DMS79 (cell line): ENCODE results near the gene NOS1AP.

ENCODE experiments used
- DNase-seq: peaks from one replicate; lab custom pipeline; 2025; lab: John Stamatoyannopoulos, UW

NOS1AP gene

DNA sequence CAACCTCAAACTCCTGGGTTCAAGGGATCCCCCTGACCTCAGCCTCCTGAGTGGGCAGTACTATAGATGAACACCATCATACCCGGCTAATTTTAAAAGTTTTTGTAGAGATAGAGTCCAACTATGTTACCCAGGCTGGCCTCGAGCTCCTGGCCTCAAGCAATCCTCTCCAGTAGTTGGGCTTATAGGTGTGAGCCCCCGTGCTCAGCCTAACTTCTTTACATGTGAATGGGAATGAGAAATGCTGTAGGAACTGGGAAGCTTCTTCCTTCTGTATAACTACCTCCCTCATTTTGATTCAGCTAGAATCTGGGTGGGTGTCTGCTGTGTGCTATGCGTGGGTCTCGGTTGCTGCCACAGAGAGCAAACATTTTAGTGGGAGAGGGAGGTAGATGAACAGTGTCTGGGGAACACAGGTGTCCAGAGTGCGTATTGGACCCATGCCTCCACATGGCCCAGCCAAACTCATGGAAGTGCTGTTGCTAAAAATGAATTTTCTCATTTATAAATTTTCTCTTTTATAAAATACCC is 150.6 kb downstream of the NOS1AP start:
- no peak for DNase-seq

DNA sequence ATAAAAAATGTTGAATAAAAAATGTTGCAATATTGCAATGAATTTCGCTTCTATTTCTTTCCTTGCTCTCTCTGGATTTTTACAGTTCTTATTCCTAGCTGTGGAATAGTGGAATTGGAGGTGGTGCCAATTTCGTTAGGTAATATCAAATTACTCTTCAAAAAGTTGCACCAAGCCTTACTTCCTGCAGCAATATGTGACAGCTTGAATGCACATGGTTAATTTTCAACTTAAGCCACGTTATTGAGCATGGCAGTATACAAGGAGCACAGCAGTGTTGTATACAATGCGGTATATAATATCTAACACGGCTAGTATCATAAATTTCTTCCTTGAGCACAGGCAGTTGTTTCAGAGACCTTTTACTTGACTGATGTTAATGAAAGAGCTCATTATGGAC is 152.5 kb downstream of the NOS1AP start:
- DNase-seq: no peak

DNA sequence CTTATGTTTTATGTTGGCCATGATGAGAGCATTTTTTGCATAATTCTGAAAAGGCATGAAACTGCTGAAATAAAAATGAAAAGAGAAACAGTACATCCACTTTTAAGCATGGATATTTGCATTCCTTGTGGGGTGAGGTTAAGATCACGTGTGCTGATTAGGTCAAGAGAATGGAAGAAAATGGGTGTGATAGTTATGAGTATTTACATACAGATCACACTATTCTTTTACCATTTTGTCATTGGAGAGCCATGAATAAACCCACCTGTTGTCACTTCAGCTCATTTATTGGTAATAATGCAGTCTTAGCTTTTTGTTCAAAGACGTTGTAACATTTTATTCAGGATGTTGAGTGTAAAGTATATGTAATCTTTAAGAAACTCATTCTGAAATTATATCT is 153.2 kb downstream of the NOS1AP start:
- DNase-seq: no peak

- no peak for DNase-seq
Observed at GRCh38 chr1:162223488-162223887, 154.0 kb downstream of the NOS1AP start.

GRCh38 chr1:162224267-162224666 is 154.8 kb downstream of the NOS1AP start:
- no peak for DNase-seq

DNA sequence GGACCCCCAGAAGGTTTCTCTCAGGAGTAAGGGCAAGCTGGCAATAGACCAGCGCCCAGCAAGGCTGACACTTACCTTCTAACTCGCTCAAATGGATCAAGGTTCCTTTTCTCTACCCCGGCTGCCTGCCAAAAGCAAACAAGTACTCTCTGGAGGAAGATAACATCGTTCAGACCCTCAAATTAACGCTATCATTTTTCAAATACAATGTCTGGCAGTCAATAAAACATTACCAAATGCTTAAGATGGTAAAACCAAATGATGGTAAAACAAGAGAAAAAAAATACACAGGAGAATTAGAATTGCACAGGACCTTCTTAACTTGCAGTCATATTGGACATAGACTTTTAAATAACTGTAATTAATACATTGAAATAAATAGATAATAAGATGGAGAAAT is 159.1 kb downstream of the NOS1AP start:
- DNase-seq: peak; percentile 42

- no peak for DNase-seq
Observed at GRCh38 chr1:162229549-162229948, 160.1 kb downstream of the NOS1AP start.

DNA sequence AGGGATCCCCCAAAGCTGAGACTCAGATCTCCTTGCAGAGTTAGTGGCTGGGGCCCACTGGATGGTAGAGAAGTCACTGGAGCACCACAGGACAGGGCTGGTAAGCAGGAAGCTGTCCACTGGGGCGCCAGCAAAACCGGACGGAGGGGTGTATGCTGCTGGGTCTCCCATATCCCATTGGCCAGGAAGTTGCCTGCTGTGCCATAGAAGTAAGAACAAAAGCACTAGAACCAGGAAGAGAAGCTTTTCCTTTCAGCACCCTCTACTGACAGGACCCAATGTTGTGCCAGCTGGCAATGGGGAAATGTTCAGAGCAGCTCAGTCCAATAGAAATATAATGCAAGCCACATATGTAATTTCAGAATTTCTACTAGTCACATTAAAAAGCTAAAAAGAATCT is 160.6 kb downstream of the NOS1AP start:
- no peak for DNase-seq

GRCh38 chr1:162230517-162230916 is 161.0 kb downstream of the NOS1AP start:
- no peak for DNase-seq

GRCh38 chr1:162232034-162232711 is 162.7 kb downstream of the NOS1AP start:
- no peak for DNase-seq

DNA sequence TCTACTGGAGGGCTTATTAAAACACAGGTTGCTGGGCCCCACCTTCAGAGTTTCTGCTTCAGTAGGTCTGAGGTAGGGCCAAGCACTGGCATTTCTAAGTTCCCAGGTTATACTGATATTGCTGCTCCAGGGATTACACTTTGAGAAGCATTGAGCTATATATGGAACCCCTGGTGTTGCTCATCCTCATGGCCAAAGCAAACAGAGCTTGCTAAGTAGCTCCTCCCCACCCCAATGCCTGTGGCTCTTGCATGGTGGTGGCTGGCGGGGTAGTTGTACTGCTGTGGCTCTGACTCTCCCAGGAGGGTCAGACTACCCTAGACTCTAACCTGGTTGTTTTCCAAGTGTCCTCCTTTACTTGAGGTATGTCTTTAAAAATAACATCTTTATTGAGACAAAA is 163.6 kb downstream of the NOS1AP start:
- no peak for DNase-seq

DNA sequence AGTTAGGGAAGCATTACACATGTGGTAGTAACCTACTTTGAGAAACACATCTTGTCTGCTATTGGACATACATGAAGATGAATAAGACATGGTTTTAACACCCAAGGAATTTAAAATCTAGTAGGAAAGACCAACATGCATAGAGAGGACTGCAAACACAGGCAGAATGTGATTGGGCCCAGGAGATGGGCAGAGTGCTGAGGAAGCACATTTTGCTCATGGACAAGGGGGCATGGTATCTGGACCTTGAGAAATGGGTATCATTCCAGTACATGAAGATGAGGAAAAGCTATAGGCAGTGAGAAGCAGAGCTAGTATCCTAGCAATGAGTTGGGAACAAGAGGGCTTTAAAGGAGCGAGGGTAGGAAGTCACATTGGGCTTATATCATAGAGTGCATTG is 164.4 kb downstream of the NOS1AP start:
- no peak for DNase-seq

- no peak for DNase-seq
Observed at GRCh38 chr1:162234571-162234970, 165.1 kb downstream of the NOS1AP start.

- peak; percentile 85 for DNase-seq
Observed at GRCh38 chr1:162235241-162235800, 165.8 kb downstream of the NOS1AP start.

DNA sequence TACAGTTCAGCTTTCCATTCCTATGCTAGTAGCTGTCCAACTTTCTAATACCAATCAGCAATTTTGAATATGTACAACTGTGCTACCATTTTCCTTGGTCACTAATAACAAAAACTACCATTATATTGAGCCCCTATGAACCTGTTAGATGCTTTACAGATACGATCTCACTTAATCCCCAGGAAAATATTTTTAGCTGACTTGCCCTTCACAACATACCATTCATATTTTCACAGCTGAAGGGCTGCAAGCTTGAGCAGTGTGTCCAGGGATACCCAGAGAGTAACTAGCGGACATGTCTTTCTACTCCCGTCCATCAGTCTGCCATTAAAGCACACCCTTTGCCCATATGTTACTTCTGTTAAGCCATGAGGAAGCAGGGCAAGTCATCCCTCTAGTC is 166.7 kb downstream of the NOS1AP start:
- no peak for DNase-seq

GRCh38 chr1:162236618-162237017 is 167.1 kb downstream of the NOS1AP start:
- DNase-seq: no peak

- DNase-seq: no peak
Observed at GRCh38 chr1:162240577-162240976, 171.1 kb downstream of the NOS1AP start.

DNA sequence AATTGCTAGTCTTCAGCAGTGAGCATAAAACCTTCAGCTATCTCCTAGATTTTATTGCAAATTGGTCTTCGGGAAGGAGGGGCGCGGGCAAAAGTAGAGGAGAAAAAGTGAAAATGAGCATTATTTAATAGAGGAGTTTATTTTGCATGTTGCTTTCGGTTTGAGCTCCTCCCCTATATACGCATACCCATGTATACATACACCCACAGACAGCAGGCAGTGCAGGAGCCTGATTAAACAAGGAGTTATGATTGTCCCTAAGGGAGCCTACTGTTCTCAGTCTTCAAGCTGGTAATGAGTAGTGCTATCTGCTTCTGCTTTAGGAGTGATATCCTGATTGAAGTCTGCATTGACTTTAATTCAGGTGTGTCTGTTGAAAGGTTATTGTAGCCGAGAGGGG is 173.3 kb downstream of the NOS1AP start:
- no peak for DNase-seq

GRCh38 chr1:162248854-162249535 is 179.5 kb downstream of the NOS1AP start:
- DNase-seq: no peak

GRCh38 chr1:162250004-162250730 is 180.7 kb downstream of the NOS1AP start:
- no peak for DNase-seq

DNA sequence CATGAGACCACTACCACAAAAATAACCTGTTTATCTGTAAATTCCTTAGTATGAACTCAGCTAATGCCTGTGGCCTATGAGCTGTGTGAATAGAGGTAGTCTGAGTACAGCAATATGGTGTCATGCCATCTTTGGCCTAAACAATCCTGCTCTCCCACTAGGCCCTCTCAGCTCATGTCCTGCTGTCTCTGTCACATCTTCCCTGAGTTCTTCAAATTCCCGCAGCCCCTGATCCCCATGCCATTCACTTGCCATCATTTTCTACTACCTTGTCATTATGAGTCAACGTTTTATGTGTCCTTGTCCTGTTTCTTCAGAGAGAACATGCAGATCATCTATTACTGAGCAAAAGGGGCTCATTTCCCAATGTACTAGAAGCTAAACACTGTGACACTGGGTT is 181.6 kb downstream of the NOS1AP start:
- DNase-seq: no peak

DNA sequence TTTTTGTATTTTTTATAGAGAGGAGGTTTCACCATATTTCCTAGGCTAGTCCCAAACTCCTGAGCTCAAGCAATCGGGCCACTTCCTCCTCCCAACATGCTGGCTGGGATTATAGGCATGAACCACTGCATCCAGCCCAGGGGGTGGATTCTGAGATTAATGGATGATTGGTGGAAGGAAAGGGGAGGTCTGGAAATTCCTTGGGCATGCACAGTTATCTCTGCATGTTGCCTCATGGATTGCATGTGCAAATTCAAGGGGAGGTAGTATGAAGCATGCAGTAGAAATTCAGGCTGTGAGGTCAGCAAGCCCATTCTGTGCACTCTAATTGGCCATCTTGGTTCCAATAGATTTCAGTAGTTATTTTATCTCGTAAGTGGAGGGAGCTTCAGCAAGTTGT is 182.7 kb downstream of the NOS1AP start:
- DNase-seq: no peak

DNA sequence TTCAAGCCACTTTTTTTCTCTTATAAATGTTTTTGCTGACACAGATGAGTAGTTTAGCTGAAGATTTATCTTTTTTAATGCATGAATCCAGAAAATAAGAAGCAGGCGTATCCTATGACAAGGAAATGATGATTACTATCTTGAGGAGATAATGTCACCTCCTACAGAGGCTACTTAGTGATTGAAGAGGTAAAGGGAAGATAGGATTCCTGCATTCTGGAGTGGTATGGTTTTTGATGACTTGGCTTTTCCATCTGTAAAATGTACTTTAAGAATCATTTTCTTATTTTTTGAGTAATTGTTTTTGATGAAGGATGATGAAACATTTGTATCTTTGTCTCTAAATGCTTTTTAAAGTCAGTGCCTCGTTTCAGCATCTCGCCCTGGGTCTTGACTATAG is 184.3 kb downstream of the NOS1AP start:
- no peak for DNase-seq
